Neural crest cell (in vitro differentiated cells): Measurements from ENCODE around the gene SEC14L1. TPM values are rescaled to one million over a fixed set of nuclear protein-coding genes. Genes with fewer than 3 reads are reported as not detected.

ENCODE experiments used
- DNase-seq: peaks from one replicate; pipeline ENCODE4 v3.0.0; 2021; ENCODE audit warnings: low read depth, mixed read lengths, low spot score
- H3K27ac Mint-ChIP-seq: one replicate; pipeline ENCODE4 v1.8.0; 2021; ENCODE audit warnings: mild to moderate bottlenecking, mixed read lengths; ENCODE audit not compliant: unreplicated experiment
- H3K27me3 Mint-ChIP-seq: 2 replicates; pipeline ENCODE4 v1.8.0; 2021; ENCODE audit warnings: low read depth, mild to moderate bottlenecking, mixed read lengths
- H3K36me3 Mint-ChIP-seq: 2 replicates; pipeline ENCODE4 v1.8.0; 2021; ENCODE audit warnings: low read depth, mild to moderate bottlenecking, mixed read lengths
- H3K4me1 Mint-ChIP-seq: 2 replicates; pipeline ENCODE4 v1.8.0; 2021; ENCODE audit warnings: mixed read lengths
- H3K4me3 Mint-ChIP-seq: one replicate; pipeline ENCODE4 v1.8.0; 2021; ENCODE audit warnings: mild to moderate bottlenecking, mixed read lengths
- H3K9me3 Mint-ChIP-seq: 2 replicates; pipeline ENCODE4 v1.8.0; 2021; ENCODE audit warnings: mixed read lengths
- CTCF ChIP-seq: fragments of 200-600 bp; sonication (generic); conservative IDR thresholded peaks from 2 replicates; pipeline ENCODE4 v1.5.0; 2021; ENCODE audit warnings: antibody characterized with exemption, mild to moderate bottlenecking
- total RNA-seq: library from RNA; stranded (reverse); gene quantifications from 2 replicates; pipeline ENCODE4 v1.2.1, GENCODE V29; 2021

The SEC14L1 gene
- total RNA-seq, 1 donor from 2014 or later, result 108 TPM

- H3K27me3 Mint-ChIP-seq, result no peaks in the 10 kb centered on the region
- H3K27ac Mint-ChIP-seq, result no peak overlapping the region
- H3K36me3 Mint-ChIP-seq, result peaks cover 31% of the 10 kb centered on the region
These were observed 36.4 kb downstream of the SEC14L1 start for GRCh38 chr17:77177002-77177741.

DNA sequence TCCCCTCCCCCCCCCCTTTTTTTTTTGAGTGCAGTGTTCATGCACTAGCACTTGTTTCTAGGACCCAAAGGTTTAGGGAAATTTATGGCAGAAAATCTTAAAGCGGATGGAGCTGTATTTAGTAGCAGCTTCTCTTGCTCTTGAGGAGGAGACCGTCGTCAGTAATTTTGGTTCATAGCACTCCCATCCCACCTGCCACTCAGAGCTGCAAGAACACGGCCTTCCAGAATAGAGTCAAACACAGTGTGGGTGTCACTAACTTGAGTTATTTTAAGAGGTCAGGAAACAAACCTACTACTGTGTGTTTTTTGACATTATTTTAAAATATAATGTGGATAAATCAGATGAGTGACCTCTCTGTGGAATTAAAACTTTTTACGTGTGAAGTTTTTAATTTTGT lies 37.3 kb downstream of the SEC14L1 start:
- no peak overlapping the region for H3K27ac Mint-ChIP-seq
- no peak for TF ChIP-seq CTCF
- H3K4me3 Mint-ChIP-seq, result no peak overlapping the region

More at GRCh38 chr17:77177002-77177741, 36.4 kb downstream of the SEC14L1 start:
- DNase-seq, result no peak
- Mint-ChIP-seq H3K4me1 (peaks cover 41% of the 10 kb centered on the region), H3K9me3 (peaks cover 6% of the 10 kb centered on the region), H3K4me3 (no peak overlapping the region)
- no peak for TF ChIP-seq CTCF

GRCh38 chr17:77178563-77178962 lies 37.8 kb downstream of the SEC14L1 start:
- Mint-ChIP-seq H3K9me3 (peaks cover 2% of the 10 kb centered on the region), H3K4me3 (no peak overlapping the region), H3K4me1 (peaks cover 47% of the 10 kb centered on the region), H3K27me3 (no peaks in the 10 kb centered on the region), H3K36me3 (peaks cover 17% of the 10 kb centered on the region), H3K27ac (no peak overlapping the region)
- no peak for TF ChIP-seq CTCF
- no peak for DNase-seq

More for the DNA sequence above, 37.3 kb downstream of the SEC14L1 start:
- H3K9me3 Mint-ChIP-seq, result peaks cover 4% of the 10 kb centered on the region
- H3K36me3 Mint-ChIP-seq, result peaks cover 22% of the 10 kb centered on the region
- H3K27me3 Mint-ChIP-seq, result no peaks in the 10 kb centered on the region
- DNase-seq, result no peak
- peaks cover 47% of the 10 kb centered on the region for H3K4me1 Mint-ChIP-seq

DNA sequence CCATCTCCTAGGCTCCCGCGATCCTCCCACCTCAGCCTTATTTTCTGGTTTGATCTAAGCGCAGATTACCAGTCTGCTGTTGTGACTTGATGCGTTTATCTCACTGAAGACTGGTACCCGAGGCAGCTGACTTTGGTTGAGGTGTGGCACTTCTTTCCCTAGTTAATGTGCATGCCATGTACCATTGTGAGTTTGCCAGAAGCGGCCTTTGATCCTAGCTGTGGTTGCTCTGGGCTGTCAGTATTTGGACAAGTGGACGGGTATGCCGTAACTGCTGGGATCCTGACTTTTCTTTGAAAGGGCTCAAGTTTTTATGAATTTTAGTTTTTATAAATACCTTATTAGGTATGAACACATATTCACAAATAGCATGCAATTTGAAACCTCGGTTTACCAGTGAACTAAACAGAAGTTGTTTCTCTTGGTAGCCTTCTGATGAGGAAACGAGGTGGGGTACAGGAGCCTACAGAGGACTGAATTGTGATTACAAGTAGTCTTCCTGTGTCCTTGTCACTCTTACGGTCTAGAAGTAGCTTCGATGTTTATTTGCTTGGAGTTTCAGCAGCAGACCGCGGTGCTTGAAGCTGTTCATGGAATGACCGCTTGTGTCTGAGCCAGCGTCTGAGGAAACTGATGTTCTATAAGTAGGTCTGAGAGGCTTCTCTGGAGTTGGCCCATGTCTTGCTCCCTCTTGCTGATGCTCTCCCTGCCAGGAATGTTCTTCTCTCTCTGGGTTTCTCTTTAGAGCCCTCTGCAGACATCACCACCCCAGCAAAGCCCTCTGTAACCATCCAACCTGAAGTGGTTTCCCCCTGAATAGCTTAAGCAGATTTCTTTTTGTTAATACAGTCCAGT lies 40.0 kb downstream of the SEC14L1 start:
- no peak for DNase-seq
- no peak overlapping the region for H3K27ac Mint-ChIP-seq
- no peak for TF ChIP-seq CTCF
- peaks cover 3% of the 10 kb centered on the region for H3K36me3 Mint-ChIP-seq
- no peak overlapping the region for H3K4me3 Mint-ChIP-seq
- H3K9me3 Mint-ChIP-seq, result no peaks in the 10 kb centered on the region
- peaks cover 41% of the 10 kb centered on the region for H3K4me1 Mint-ChIP-seq
- no peaks in the 10 kb centered on the region for H3K27me3 Mint-ChIP-seq

DNA sequence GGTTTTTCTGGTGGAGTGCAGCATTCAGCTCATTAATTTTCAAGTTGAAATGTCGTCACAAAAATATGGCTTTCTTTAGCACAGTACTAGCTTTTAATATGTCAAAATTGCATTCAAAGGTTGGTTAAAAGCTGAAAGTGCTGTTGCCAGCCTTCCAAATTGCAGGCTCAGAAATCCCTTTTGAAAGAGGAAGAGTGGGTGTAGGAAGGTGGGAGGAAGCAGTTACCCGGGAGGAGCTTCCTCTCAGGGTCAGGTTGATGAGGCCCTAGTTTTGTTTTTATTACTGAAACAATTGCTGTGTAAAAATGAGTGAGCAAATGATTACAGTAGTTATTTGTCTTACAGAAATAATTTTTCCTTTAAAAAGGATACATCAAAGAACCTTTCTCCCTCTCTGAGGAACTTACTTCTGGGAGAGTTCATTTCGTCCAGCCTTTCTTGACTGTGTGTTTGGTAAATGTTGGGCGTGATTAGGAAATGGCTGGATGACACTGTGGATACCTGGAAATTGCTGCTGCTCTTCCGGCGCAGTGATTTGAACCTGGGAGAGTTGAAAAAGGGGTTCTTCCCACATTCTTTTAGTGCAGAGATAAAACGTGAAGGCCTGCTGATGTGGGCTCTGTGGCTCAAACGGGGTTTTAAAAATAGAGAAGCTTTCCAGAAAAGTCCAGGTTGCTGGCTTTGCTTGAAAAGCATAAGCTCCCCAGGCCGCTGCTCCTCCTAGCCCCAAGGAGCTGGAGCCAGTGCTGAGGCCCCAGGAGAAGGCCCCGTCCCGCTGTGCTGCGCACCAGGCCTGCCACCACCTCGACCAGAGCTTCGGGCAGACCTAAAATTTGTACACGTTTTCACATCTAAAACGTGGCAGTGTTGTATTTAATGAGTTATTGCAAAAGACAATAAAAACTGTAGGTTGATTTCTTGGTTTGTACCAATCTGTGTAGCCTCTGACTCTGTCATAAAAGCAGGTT lies 41.7 kb downstream of the SEC14L1 start:
- no peak for DNase-seq
- Mint-ChIP-seq H3K4me3 (no peak overlapping the region), H3K4me1 (peaks cover 36% of the 10 kb centered on the region), H3K27me3 (no peaks in the 10 kb centered on the region), H3K27ac (peak overlapping the region; percentile 13), H3K36me3 (peaks cover 3% of the 10 kb centered on the region), H3K9me3 (no peaks in the 10 kb centered on the region)
- TF ChIP-seq CTCF, result no peak
